Brain microvascular endothelial cell (primary cell): ENCODE results near the gene NSD2.
A peak's percentile ranks its signal among the peaks of the same experiment; 100 is the strongest.

ENCODE experiments used
- DNase-seq: peaks from one replicate; pipeline ENCODE4 v3.0.0-alpha.2; 2020
- H3K27ac ChIP-seq: fragments of 250-450 bp; sonication (Bioruptor Pico); 2 replicates; pipeline ENCODE4 v1.5.1; 2020; ENCODE audit warnings: mild to moderate bottlenecking, moderate library complexity
- H3K27me3 ChIP-seq: fragments of 250-450 bp; sonication (Bioruptor Pico); replicated peaks from 2 replicates; pipeline ENCODE4 v1.5.1; 2020; ENCODE audit warnings: mild to moderate bottlenecking
- H3K36me3 ChIP-seq: fragments of 250-450 bp; sonication (Bioruptor Pico); replicated peaks from 2 replicates; pipeline ENCODE4 v1.5.1; 2020; ENCODE audit warnings: mild to moderate bottlenecking
- H3K4me3 ChIP-seq: 2 replicates; pipeline ENCODE4 v1.5.1; 2011; ENCODE audit warnings: low read depth, mild to moderate bottlenecking, control low read depth, low read length, moderate library complexity
- in situ Hi-C: cut with HindIII; loops from 2 replicates; pipeline ENCODE4 v1.10.0; 2017; ENCODE audit warnings: low sequenced_read_pairs, low pct_ligation_motif_present
- TF ChIP-seq, protein P1 (sequence below): IDR thresholded peaks from 2 replicates; pipeline ENCODE4 v1.5.1; 2011; ENCODE audit warnings: low read depth, mild to moderate bottlenecking, moderate library complexity, low read length, control low read depth, inconsistent platforms; ENCODE audit errors: missing control alignments

NSD2 gene

DNA sequence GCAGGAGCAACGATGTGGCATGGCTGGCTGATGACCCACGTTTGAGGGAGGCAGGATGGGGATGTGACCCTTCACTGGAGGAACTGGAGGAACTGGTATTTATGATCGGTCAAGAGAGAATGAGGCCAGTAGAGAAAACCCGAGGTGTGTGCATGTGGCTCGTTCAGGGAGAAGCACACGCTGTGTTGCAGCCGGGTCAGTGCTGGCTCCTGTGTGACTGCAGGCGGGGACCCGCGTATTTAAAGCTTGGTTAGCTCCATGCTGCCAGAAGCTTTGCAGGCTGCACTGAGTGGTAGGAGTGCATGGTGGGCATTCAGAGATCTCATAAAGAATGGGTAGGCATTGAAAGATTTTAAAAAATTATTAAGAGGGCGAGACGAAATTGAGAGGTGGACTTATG lies 85.4 kb downstream of the NSD2 start:
- Histone ChIP-seq H3K36me3 (peaks cover 10% of the 10 kb centered on the region), H3K27me3 (no peaks in the 10 kb centered on the region), H3K27ac (no peak overlapping the region), H3K4me3 (no peak overlapping the region)
- TF ChIP-seq, protein P1, sequence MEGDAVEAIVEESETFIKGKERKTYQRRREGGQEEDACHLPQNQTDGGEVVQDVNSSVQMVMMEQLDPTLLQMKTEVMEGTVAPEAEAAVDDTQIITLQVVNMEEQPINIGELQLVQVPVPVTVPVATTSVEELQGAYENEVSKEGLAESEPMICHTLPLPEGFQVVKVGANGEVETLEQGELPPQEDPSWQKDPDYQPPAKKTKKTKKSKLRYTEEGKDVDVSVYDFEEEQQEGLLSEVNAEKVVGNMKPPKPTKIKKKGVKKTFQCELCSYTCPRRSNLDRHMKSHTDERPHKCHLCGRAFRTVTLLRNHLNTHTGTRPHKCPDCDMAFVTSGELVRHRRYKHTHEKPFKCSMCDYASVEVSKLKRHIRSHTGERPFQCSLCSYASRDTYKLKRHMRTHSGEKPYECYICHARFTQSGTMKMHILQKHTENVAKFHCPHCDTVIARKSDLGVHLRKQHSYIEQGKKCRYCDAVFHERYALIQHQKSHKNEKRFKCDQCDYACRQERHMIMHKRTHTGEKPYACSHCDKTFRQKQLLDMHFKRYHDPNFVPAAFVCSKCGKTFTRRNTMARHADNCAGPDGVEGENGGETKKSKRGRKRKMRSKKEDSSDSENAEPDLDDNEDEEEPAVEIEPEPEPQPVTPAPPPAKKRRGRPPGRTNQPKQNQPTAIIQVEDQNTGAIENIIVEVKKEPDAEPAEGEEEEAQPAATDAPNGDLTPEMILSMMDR: no peak
- in situ Hi-C loops: no loop called here
- no peak for DNase-seq

DNA sequence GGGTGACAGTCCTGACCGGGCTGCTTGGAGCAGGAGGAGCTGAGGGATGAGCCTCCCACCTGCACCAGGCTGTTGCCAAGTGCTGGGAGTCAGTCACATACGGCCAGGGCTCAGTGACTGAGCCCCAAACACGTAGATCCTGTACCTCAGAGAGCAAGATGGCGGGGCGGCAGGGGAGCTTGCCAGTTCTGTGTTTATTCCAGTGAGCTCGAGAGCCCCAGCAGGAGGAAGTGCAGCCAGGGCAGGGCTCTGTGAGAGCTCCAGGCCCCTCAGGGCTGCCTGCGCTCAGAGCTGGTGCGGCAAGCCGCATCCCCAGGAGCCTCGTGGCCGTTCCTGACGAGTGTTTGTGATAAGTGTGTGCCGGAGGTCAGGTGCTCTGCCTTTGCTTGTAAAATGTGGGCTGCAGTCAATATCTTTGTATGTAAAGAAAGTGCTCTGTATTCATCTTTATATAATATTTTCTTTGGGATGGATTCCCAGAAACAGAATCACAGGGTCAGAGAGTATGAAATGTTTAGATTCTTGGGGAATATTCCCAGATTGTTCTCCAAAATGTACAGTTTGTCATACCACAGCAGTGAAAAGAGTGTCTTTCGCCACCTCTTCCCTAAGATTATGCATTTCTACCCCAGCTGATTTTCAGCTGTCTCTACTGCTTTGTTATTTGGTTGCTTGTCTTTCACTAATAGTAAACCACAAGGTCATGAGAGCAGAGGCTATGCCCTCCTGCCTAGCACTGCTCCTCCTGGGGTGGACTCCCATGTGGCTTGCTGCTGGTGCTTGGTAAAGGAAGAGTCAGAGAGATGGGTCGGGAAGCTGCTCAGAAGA lies 87.3 kb downstream of the NSD2 start:
- Histone ChIP-seq H3K36me3 (peaks cover 14% of the 10 kb centered on the region), H3K27ac (no peak overlapping the region), H3K4me3 (no peak overlapping the region), H3K27me3 (no peaks in the 10 kb centered on the region)
- TF ChIP-seq, protein P1: no peak
- in situ Hi-C loops: no loop called here
- no peak for DNase-seq

DNA sequence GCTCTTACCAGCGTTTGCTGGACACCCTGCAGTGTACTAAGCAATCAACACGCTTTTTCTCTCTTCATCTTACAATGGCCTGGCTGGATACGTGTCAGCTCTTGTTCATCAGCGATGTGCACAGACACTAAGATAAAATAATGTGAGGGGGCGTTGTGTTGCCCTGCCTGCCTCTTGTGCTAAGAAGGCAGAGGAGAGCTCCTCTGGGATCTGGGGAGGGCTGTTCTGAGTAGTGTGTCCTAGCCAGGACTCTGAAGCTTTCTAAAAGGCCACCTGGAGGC lies 87.9 kb downstream of the NSD2 start:
- TF ChIP-seq, protein P1: no peak
- Histone ChIP-seq H3K4me3 (no peak overlapping the region), H3K36me3 (peaks cover 14% of the 10 kb centered on the region), H3K27me3 (no peaks in the 10 kb centered on the region), H3K27ac (no peak overlapping the region)
- DNase-seq: no peak
- in situ Hi-C loops: no loop called here

DNA sequence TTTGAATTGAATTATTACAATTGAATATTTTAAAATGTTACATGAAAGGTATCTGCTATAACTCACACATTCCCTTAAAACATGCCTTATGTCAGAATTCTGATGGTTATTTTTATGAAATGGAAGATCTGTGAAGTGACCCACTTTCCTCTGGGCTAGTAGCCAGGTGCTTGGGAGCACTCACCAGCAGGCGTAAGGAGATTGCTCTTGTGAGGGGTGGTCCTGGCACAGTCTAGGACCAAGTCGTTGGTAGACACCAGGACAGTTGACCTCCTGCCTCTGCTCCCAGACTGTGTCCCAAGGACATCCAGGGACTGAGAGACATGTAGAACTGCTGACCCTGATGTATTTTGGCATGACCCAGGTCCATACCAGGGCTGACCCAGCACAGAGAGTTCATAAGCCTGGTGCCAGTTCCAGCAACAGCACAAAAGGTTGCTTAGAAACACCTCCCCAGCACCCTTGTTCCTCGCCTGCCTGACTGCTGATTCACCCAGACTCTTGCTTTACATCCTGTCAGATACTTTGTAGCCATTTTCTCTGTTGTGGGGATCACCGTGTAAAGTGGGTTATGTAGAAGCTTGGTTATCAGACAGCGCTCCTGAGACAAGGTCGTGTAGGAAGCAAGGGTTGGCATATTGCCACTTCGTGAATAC lies 89.1 kb downstream of the NSD2 start:
- Histone ChIP-seq H3K27me3 (no peaks in the 10 kb centered on the region), H3K4me3 (no peak overlapping the region), H3K27ac (no peak overlapping the region), H3K36me3 (peaks cover 14% of the 10 kb centered on the region)
- DNase-seq: peak; percentile 32
- in situ Hi-C loops: no loop called here
- TF ChIP-seq, protein P1: no peak

DNA sequence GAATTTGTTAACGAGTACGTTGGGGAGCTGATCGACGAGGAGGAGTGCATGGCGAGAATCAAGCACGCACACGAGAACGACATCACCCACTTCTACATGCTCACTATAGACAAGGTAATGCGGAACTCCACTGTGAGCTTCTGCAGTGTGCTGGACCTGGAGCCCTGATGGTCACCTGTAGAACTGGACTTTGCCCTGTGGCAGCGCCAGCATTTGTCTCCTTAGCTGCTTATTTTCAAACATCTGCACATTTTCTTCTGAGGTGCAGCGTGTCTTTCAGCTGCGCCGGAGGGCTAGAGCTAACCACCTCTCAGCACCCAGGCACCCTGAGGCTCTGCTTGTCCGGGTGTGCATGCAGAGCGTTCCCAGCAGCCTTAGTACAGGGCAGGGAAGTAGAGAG lies 89.8 kb downstream of the NSD2 start:
- no peak for DNase-seq
- TF ChIP-seq, protein P1: no peak
- in situ Hi-C loops: no loop called here

GRCh38 chr4:1961563-1961962 lies 90.4 kb downstream of the NSD2 start:
- Histone ChIP-seq H3K27me3 (no peaks in the 10 kb centered on the region), H3K36me3 (peaks cover 14% of the 10 kb centered on the region)
- in situ Hi-C loops: no loop called here

More for the DNA sequence above, 89.8 kb downstream of the NSD2 start:
- Histone ChIP-seq H3K27me3 (no peaks in the 10 kb centered on the region), H3K4me3 (no peak overlapping the region), H3K36me3 (peaks cover 14% of the 10 kb centered on the region), H3K27ac (no peak overlapping the region)

More at GRCh38 chr4:1961563-1961962, 90.4 kb downstream of the NSD2 start:
- no peak overlapping the region for H3K27ac ChIP-seq
- TF ChIP-seq, protein P1: no peak
- H3K4me3 ChIP-seq: no peak overlapping the region
- DNase-seq: no peak
